Measurements from ENCODE around the gene ZNF146. TPM values are rescaled to one million over a fixed set of nuclear protein-coding genes. Genes with fewer than 3 reads are reported as not detected.
"Not testable (repeated sequence)": the region's sequence is repeated elsewhere in the genome, so short reads cannot be mapped to it uniquely, and the experiment has no call there.

Gene ZNF146
- total RNA-seq, 2 donors from 2014 or later = 46.9 to 83.6 TPM

- H3K27me3 ChIP-seq (replicated peaks; ENCODE audit: insufficient read depth) = no peaks in the 10 kb centered on the region
- H3K36me3 ChIP-seq = peaks cover 0 to 6% of the 10 kb centered on the region in 2 donors
- no peak for DNase-seq (ENCODE audit: low spot score)
- intact Hi-C loops (cut with DNase I) = no loop called here
- TF ChIP-seq CTCF (IDR thresholded peaks at IDR 0.05) = no peak
- no peaks in the 10 kb centered on the region for H3K4me1 ChIP-seq (replicated peaks)
- no peak overlapping the region for H3K4me3 ChIP-seq
- 86% methylated on average over 17 of the region's 17 CpGs for WGBS
- H3K27ac ChIP-seq = no peak overlapping the region
- H3K9me3 ChIP-seq = no peaks in the 10 kb centered on the region
Measured at GRCh38 chr19:36182612-36183244, 32.2 kb upstream of the ZNF146 start.

- 82% methylated on average over 10 of the region's 10 CpGs for WGBS
- DNase-seq (ENCODE audit: low spot score) = no peak
- intact Hi-C loops (cut with DNase I) = no loop called here
- Histone ChIP-seq H3K27ac (no peak overlapping the region), H3K27me3 (replicated peaks; ENCODE audit: insufficient read depth) (no peaks in the 10 kb centered on the region), H3K9me3 (no peaks in the 10 kb centered on the region), H3K4me1 (replicated peaks) (no peaks in the 10 kb centered on the region), H3K36me3 (peaks cover 0 to 6% of the 10 kb centered on the region in 2 donors), H3K4me3 (no peak overlapping the region)
- TF ChIP-seq POLR2AphosphoS5 (IDR thresholded peaks at IDR 0.05) (no peak), POLR2A (IDR thresholded peaks at IDR 0.05) (no peak), CTCF (IDR thresholded peaks at IDR 0.05) (no peak)
Measured at GRCh38 chr19:36183245-36183628, 31.7 kb upstream of the ZNF146 start.

GRCh38 chr19:36186722-36187121 lies 28.2 kb upstream of the ZNF146 start:
- 96% methylated on average over 5 of the region's 5 CpGs for WGBS
- H3K36me3 ChIP-seq; H3K27ac ChIP-seq; intact Hi-C loops (cut with DNase I); H3K4me1 ChIP-seq (replicated peaks); H3K27me3 ChIP-seq (replicated peaks; ENCODE audit: insufficient read depth); H3K4me3 ChIP-seq; H3K9me3 ChIP-seq; DNase-seq (ENCODE audit: low spot score): not testable (repeated sequence)

GRCh38 chr19:36196249-36196648 lies 18.7 kb upstream of the ZNF146 start:
- DNase-seq (ENCODE audit: low spot score) = no peak
- H3K4me3 ChIP-seq = no peak overlapping the region
- no peaks in the 10 kb centered on the region for H3K36me3 ChIP-seq
- no peak overlapping the region for H3K27ac ChIP-seq
- no peaks in the 10 kb centered on the region for H3K9me3 ChIP-seq
- H3K4me1 ChIP-seq (replicated peaks) = no peaks in the 10 kb centered on the region
- WGBS = 86% methylated on average over 2 of the region's 2 CpGs
- H3K27me3 ChIP-seq (replicated peaks; ENCODE audit: insufficient read depth) = no peaks in the 10 kb centered on the region
- no peak for TF ChIP-seq CTCF (IDR thresholded peaks at IDR 0.05)
- no peak for TF ChIP-seq POLR2A (IDR thresholded peaks at IDR 0.05)
- TF ChIP-seq POLR2AphosphoS5 (IDR thresholded peaks at IDR 0.05) = no peak
- intact Hi-C loops (cut with DNase I) = loop anchor here (10.0 kb wide), 1 partner anchor 299 kb away; no protein-coding TSS in a partner anchor

- Histone ChIP-seq H3K9me3 (no peaks in the 10 kb centered on the region), H3K27ac (no peak overlapping the region), H3K27me3 (replicated peaks; ENCODE audit: insufficient read depth) (no peaks in the 10 kb centered on the region), H3K4me1 (replicated peaks) (no peaks in the 10 kb centered on the region), H3K36me3 (no peaks in the 10 kb centered on the region), H3K4me3 (no peak overlapping the region)
- WGBS = 77% methylated on average over 2 of the region's 2 CpGs
- intact Hi-C loops (cut with DNase I) = loop anchor here (10.0 kb wide), 1 partner anchor 297 kb away; no protein-coding TSS in a partner anchor
- no peak for TF ChIP-seq CTCF (IDR thresholded peaks at IDR 0.05)
- no peak for TF ChIP-seq POLR2A (IDR thresholded peaks at IDR 0.05)
- no peak for TF ChIP-seq POLR2AphosphoS5 (IDR thresholded peaks at IDR 0.05)
- DNase-seq (ENCODE audit: low spot score) = no peak
Measured at GRCh38 chr19:36198119-36198518, 16.8 kb upstream of the ZNF146 start.

Measured in prostate gland (tissue), 2 donors.